IPS DF 4.7 (cell line): ENCODE data around the gene PALD1.

Experiments used
- DNase-seq: peaks from one replicate; pipeline ENCODE4 v3.0.0-alpha.2; 2013; ENCODE audit warnings: low spot score; ENCODE audit errors: extremely low read depth

Gene PALD1

DNA sequence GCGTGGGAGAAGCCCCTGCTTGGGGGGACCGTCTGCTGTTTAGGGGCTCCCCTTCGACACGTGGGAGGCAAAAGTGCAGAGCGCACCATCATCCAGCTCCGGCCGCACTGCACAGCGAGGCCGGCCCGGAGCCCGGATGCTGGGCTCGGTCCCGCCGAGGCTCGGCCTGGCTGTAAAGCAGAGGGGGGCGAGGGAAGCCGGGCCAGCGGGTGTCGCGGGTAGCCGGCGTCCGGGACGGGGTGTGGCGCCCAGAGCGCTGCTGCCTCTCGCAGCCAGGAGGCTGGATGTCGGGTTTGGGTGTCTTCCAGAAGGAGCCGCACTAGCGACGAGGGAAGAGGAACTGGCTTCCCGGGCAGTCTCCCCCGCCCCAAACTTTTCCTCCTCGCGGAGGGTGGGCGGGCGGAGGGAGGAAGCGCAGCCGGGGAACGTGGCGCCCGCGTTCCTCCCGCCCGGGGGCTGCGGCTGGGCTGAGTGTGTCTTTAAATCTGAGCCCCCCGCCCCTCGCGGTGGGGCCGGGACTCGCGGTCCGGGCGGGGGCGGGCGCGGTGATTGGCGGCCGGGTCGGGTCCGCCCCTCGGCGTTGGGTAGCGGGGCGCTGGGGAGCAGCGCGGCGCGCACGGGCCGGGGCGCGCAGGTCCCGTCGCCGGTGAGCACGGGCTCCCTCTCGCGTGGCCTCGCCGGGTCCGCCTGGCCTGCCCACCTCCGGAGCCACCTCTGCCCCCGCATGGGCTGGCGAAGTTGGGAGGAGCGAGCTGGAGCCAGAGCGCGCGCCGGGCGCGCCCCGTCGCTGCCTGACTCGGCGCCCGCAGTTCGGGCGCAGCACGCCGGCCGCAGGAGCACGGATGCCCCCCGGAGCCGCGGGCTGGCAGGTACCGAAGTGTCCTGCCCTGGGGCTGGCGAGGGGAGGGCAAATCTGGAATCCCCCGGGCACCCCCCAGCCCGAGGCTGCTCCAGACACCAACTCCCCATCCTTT is at the start of gene PALD1:
PALD1 (plus strand) TSS at position 577 of the 974 bp plus-strand sequence. CDS start 47,185 bp downstream, outside the sequence.
- no peak for DNase-seq

DNA sequence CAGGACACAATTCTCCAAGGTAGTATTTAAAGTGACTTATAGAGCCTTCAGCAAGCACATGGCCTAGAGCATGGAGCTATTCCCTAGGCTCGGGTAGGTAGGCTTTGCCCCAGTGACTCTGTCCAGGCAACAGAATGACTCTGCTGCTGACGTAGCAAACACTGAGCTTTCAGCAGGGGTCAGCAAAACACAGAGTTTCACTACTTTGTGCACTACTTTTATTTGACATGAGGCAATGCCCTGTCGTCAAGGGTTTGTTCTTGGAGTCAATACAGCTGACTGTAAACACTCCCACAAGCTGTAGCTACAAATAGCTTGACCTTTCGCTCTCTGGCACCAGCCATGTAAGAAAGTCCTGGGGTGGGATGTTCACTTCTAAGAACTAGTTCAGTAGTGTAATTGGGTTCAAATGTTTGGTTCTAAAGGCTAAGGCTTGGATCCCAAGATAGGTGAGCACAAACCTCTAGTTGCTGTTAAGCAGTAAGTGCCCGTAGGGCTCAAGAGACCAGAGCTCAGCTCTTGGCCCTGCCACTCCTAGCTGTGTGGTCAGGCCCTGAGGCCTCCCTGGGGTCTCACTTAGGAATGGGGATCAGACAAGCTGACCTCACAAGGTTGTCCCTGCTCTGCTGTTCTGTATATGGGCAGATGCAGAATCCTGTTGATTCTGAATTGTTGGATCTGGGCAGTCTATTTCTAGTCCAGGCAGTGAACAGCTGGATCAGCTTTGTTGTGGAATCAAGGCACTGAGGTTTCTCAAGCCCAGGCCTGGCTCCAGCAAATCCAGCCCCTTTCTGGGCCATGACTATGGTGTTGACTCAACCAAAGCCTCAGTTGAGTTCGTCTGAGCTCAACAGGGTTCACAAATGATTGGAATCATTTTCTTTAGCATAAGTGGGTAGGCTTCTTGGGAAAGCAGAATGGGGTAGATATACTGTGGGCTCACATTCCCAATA is 47.8 kb upstream of the PALD1 start:
- no peak for DNase-seq

DNA sequence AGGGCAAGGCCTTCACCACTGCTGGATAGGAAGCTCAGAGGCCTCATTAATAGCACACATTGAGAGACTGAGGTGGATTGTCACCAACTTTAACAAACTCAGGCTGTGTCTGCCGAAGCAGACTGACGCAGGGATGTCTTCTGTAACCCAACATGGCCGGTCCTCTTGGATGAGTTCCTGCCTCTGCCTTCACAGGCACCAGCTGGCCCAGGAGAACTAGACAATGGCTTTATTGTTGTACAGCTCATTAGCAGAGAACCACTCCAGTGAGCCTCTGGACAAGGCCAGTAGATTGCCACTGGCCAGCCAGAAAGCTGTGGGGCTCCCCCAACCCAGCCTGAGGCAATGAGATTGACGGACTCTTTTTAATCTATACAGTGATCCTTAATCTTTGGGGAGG is 46.5 kb upstream of the PALD1 start:
- no peak for DNase-seq

DNA sequence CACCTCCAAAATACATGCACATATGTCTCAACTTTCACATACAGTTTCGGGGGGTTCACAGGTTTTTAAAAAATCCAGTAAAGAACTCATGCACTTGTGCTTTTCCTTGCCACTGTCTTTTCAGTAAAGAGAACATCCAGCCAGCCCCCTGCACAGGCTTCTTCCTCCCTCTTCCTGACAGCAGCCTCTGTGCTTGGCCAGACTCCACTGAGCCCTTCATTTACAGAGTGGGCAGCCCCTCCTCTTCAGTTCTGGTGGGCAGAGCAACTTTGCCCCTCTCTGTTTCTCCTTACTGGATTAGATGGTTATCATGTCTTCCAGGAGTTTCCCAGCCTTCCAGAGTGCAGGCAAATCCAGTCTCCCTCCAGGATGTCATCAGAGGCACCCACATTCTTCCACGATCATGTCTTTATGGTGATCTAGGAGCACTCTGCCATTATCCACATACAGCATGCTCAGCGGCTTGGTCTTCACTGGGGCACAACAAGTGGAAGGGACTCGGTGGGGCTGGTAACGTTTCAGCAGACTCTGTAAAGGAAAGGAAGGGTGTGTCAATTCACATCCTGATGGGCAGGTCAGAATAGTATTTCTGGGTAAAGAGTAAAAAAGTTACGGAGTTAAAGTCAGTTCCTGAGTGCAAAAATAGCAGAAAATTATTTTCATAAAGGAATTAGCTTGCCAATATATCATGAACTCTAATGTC is 45.9 kb upstream of the PALD1 start:
- no peak for DNase-seq

DNA sequence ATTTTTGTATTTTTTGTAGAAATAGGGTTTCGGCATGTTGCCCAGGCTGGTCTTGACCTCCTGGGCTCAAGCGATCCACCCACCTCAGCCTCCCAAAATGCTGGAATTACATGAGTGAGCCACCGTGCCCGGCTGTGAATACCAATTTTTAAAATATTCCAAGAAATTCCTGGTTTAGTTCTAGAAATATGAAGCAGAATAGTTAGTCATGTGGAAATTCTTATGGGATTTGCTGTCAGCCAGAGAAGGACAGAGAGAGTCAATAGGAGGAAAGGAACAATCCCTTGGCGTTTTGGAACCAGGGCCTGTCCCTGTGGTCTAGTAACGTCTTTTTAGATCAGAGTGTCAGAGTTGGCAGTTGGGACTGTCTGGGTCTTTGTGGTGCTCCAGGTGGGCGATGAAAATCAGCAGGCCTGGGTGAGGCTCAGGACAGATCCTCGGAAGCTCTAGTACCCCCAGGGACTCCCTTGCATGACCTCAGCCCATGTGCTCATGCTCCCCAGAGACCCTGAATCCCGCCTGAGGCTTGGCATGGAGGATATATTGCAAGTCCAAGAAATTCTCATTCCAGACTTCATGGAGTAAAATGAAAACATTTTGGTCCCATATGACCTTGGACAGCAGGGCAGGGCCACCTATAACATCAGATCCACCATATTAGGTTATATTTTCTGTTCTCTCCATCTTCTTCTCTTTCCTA is 44.8 kb upstream of the PALD1 start:
- no peak for DNase-seq

DNA sequence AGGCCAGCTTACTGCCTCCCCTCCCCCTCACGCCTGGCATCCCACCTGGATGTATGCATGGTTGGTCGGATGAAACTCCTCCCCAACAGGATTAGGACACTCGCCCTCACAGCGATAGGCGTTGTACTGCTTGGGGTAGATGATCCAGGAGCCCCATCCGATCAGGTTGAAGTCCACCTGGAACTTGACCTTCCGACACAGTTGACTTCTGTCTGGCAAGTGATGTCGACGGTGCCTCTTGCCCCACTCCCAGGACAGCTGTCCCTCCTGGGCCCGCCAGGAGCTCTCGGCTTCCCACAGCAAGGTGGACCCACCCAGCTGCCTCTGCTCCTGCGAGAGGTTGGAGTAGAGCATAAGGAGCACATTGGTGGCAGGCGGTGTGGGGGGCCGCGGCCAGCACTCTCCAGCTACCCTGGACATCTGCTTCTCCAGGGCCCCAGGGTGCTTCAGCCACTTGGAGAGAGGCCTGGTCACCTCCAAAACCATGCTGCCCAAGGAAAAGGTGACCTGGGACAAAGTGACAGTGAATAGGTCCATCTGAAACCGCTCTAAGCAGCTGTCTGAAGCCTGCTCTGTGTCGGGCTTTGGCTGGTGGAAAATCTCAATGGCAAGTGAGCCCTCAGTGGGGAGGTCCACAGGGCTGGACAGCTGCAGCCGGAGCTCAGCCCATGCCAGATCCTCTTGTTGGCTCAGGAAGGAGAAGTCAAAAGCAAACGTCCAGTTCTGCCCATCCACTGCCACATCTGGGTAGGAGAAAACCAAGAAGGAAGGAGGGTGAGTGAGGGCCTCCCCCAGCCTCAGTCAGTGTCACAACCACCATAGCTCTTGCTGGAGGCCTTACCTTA is 43.1 kb upstream of the PALD1 start:
- no peak for DNase-seq

DNA sequence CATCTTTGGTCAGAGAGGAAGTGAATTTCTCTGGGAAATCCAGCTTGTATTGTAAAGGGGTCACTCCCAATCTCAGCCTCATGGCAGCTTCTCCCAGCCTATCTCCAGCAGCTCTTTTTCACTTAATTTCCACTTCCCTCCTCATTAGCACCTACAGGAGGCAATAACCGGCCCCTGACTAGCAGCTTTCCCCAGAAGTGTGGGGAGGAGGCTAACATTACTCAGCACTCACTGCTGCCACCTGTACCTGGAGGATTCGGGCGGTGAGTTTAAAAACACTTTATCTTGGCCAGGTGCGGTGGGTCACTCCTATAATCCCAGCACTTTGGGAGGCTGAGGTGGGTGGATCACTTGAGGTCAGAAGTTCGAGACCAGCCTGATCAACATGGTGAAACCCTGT is 40.8 kb upstream of the PALD1 start:
- DNase-seq: no peak

DNA sequence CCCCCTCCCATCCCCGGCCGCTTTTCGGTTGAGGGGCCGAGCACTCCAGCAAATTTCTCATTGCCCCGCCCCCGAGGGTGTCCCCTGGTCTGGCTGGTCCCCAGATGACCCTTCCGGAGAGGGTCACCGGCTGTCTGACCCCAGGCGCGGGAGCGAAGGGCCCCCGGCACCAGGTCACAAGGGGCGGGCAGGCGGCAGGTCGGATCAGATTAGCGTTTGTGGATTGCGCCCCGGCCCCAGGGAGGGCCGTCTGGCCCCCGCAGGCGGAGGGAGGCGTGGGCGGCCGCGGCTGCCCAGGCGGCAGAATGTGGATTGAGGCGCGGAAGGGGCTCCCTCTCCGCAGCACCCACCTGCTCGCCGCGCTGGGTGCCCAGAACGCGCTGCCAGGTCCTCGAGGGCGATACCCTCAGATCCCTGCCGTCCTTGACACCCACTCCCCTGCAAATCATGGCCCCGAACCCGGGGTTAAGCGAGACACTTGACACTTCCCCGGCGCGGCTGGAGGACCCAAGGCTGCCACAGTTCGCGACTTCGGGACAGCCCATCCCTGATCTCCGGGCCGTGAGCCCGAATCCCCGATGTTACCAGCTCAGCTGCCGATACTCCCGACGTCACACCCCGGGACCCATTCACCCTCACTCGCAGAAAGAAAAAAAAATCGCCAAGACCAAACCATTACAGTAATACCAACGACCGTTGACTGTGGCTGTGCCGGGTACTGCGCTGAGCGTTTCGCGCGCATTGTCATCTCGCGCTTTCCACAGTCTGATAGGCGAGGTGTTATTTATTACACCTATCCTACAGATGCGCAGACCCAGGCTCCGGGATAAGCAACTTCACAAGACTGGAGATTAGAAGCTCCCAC is 38.0 kb upstream of the PALD1 start:
- no peak for DNase-seq

DNA sequence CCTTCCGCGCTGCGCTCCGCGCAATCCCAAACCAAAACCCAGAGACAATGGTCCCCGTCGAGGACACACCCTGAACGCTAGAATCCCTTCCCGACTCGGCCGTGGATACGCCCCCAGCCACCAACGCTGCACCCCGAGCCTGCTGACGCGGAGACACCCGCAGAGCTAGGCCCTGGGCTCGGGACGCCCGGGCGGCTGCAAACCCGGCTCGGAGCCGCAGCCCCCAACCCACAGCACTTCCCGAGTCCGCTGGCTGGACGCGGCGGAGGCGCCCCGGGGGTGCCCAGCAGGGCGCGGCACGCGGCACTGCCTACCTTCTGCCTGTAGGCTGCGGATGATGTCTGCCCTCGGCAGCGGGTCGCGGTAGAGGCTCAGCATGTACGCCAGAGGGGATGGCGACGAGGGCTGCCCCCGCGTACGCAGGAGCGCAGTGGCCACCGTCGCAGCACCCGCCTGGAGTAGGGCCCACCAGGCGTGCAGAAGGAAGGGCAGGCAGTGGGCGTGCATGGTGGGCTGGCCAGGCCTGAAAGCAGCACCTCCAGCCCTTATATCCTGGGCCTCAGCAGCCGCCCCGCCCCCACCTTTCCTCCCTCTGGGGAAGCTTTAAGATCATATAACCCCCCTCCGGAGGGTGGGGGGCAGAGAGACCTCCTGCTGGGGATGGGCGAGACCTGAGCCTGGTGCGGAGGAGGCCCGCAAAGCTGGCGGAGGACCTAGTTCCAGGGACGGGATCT is 37.2 kb upstream of the PALD1 start, which contains the start of gene NODAL:
NODAL (minus strand) TSS at position 521 of the 734 bp plus-strand sequence; CDS start at position 507, 14 bp downstream.
- DNase-seq: no peak

DNA sequence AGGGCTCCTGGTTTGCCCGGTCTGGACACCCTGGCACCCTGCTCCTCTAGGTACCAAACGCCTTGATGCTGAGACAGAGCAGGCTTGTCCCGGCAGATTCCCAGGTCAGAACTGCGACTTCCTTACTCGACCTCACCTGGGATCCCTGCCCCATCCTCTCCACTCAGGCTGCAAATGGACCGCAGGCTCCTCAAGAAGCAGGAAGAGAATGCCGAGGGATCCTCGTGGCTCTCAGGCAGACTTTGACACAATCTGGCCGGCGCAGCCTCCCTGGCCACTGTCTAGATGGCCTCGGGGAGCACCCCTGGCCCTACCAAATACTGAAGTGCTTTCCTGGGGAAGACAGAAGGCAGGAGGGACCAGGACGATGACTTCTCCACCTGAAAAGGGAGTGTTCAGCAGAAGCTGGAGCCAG is 36.7 kb upstream of the PALD1 start:
- no peak for DNase-seq

DNA sequence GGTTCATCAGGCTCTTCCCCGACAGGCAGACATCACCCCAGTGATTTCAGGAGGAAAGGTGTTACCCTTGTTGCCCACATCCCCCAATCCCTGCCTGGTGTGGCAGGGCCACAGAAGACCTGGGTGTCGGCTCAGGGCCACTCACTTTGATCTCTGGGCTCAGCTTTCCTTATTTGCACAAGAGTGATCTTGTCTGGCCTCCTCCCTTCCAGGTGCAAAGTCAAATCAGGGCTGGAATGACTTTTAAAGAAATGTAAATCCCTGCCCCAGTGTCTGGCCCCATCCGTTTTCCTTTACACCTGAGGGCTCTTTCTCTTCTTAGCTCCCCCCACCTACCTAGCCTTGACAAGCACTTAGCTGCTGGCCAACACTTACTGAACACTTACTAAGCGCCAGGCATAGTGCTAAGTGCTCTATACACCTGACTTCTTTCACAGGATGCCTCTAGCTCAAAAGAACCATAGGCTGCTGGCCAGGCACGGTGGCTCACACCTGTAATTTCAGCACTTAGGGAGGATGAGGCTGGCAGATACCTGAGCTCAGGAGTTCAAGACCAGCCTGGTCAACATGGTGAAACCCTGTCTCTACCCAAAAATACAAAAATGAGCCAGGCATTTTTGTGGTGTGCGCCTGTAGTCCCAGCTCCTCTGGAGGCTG is 36.1 kb upstream of the PALD1 start:
- DNase-seq: peak; percentile 89

DNA sequence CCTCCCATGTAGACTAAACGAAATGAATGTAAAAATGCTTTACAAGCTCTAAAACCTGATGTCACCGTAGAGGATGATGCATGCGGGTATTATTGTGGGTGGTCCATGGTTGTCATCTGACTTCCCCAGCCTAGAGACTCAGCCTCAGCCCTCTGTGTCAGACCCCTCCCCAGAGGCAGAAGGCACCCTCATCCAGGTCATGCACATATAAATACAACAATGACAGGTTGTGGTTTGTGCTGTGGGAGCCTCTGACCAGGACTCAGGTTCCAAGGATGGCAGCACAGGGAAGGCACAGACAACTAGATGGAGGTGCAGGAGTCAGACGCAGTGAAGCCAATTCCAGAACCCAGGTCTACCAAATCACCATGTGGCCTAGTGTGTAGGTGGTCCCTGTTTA is 33.8 kb upstream of the PALD1 start:
- DNase-seq: no peak

DNA sequence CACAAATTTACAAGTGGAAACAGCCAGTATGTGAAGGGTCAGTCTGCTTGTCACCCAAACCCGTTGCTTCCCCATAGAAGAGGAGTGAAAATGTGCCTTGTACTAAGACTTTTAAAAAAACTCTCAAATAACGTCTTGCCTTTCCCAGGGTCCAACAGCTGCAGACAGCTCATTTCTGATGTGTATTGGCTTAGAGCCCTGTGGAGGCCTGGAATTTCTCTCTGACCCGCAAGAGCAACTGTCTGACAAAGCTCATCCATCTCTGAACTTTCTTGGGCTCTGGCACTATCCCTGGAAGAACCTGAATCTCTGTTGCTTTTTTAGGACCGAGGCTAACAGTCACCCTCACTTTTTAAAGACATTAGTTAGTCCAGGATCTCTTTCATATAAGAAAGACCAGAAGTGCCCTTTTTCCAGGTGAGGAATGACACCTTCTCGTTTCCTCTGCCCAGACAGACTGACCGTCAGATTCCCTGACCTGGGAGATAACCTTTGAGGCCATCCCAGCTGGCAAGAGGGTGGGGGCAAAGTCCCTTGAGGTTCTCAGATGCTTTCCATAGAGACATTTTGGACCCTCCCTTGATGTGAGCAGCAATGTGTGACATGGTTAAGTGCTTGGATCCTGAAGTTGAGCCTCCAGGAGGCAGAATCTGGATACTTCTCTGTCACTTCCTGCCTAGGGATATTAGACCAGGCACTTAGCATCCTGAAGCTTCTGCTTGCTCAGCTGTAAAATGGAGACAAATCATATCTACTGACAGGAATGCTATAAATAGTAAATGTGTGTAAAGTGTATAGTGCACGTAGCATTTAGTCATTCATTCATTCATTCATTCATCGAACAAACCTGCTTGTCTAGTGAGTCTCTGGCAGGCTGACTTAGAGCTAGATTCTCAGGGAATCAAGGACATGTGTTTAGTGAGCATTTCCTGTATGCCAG is 32.6 kb upstream of the PALD1 start:
- no peak for DNase-seq

DNA sequence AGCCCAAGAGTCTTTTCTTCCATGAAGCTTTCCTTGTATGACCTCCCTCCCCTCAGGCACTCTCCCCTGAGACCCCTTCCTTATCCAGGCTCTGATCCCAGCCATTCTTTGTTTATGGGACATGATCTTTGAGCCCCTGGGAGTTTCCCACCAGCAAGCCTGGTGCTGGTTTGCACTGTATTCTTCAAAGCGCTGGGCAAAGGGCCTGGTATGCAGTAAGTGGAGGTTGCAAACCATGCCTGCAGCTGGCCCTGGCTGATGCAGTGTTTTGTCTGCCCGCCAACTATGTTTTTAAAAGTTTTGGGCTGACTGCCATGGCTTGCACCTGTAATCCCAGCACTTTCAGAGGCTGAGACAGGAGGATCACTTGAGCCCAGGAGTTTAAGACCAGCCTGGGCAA is 30.3 kb upstream of the PALD1 start:
- DNase-seq: no peak

DNA sequence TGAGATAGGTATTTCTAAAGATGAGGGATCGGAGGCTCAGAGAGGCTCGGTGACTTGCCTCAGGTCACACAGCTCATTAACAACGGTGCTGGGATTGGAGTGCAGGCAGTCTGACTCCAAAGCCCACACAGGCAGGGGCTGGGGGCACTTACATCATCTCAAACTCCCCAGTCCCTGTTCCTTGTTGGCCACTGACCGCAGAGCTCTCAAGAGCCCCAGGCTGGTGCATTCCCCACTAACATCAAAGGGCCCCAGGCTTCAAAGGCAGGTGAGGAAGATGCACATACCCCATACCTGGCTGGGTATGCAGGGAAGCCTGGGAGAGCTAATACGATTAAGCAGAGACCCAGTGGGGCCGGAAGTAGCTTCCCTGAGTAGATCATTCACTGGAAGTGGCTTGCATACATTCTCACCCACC is 23.3 kb upstream of the PALD1 start:
- peak; percentile 90 for DNase-seq

DNA sequence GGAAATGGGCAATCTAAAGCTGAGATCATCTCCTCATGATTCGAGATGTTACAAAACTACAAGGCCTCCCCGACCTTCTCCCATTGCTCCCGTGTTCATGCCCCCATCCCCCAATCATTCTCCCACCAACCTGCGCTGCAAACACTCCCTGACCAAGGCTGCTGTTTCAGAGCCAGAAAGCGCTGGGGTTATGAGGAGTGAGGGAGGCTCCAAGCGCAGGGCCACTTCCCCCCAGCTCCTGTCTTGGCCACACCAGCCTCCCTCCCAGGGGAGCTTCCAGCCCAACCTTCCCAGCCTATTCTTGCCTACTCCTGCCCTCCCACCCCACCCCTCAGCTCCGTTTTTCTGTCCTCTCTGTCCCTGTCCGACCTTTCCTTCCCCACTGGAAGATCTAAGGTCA is 22.4 kb upstream of the PALD1 start:
- DNase-seq: no peak
